Endothelial cell of umbilical vein (primary cell): ENCODE measurements around the gene CEP350. TPM values are rescaled to one million over a fixed set of nuclear protein-coding genes. Genes with fewer than 3 reads are reported as not detected.

Experiments used
- BruUV-seq: library from RNA; stranded (reverse); fragments of 400-500 nt; replicated peaks from 2 replicates; lab custom pipeline; 2021; lab: Mats Ljungman, UMichigan
- CTCF ChIA-PET: fragments of 300-600, 350-600 bp; sonication (Branson Sonifier 250); formaldehyde crosslinking; loops from one replicate; lab custom pipeline; 2021; ENCODE audit warnings: antibody characterized with exemption, inconsistent platforms; lab: Charles Lee
- POLR2A ChIA-PET: fragments of 300-600, 350-600 bp; sonication (Branson Sonifier 250); formaldehyde crosslinking; loops from one replicate; lab custom pipeline; 2021; ENCODE audit warnings: antibody characterized with exemption, inconsistent platforms; lab: Charles Lee
- DNase-seq: peaks from one replicate; pipeline ENCODE4 v3.0.0-alpha.2; 2011; ENCODE audit warnings: low read depth, low spot score
- FAIRE-seq: peaks from 2 replicates; lab custom pipeline; 2011; peaks lifted over from hg19 to GRCh38; lab: Jason Lieb, UNC
- H2AFZ ChIP-seq: 2 replicates; pipeline ENCODE4 v1.6.0; 2012; ENCODE audit warnings: low read depth, low read length, control low read depth, inconsistent platforms
- H3K27ac ChIP-seq: 2 replicates; pipeline ENCODE4 v1.5.1; 2011; ENCODE audit warnings: low read depth, mild to moderate bottlenecking, control low read depth, low read length, moderate library complexity; ENCODE audit not compliant: insufficient read depth
- H3K27me3 ChIP-seq, 2 experiments: 2 replicates each; pipeline versions ENCODE4 v1.6.0 to v1.6.1; 2011; ENCODE audit warnings: low read length in 2 of 2, mixed read lengths in 1 of 2; ENCODE audit not compliant: control insufficient read depth in 2 of 2, insufficient read depth in 2 of 2
- H3K36me3 ChIP-seq, 2 experiments: 2 replicates in 1 of 2; 3 replicates in 1 of 2; pipeline ENCODE4 v1.5.1; 2011; ENCODE audit warnings: low read length in 2 of 2, mild to moderate bottlenecking in 1 of 2, moderate library complexity in 1 of 2; ENCODE audit not compliant: control insufficient read depth in 2 of 2, insufficient read depth in 2 of 2; ENCODE audit errors: extremely low read depth in 1 of 2
- H3K4me1 ChIP-seq: 3 replicates; pipeline ENCODE4 v1.5.1; 2011; ENCODE audit warnings: mild to moderate bottlenecking, low read length; ENCODE audit not compliant: control insufficient read depth, insufficient read depth; ENCODE audit errors: extremely low read depth
- H3K4me2 ChIP-seq: 2 replicates; pipeline ENCODE4 v1.6.1; 2011; ENCODE audit warnings: low read length, control low read depth, mixed read lengths; ENCODE audit not compliant: insufficient read depth
- H3K4me3 ChIP-seq, 3 experiments: fragments of 200-600 bp in 1 of 3; sonication (generic), shearing (Covaris generic) in 1 of 3; replicated peaks in 1 of 3; 2 replicates each; pipeline ENCODE4 v1.5.1; 2011 to 2016; ENCODE audit warnings: control low read depth in 3 of 3, low read length in 3 of 3, mild to moderate bottlenecking in 2 of 3, inconsistent platforms in 1 of 3, low read depth in 1 of 3, moderate library complexity in 1 of 3; ENCODE audit not compliant: insufficient read depth in 1 of 3
- H3K79me2 ChIP-seq: 2 replicates; pipeline ENCODE4 v1.6.0; 2012; ENCODE audit warnings: low read length, inconsistent platforms; ENCODE audit not compliant: control insufficient read depth, insufficient read depth
- H3K9ac ChIP-seq: replicated peaks from 2 replicates; pipeline ENCODE3; 2011; ENCODE audit warnings: low read length, control low read depth; ENCODE audit not compliant: insufficient read depth; ENCODE audit errors: extremely low read depth
- H3K9me1 ChIP-seq: replicated peaks from 3 replicates; pipeline ENCODE4 v1.6.0; 2011; ENCODE audit warnings: mild to moderate bottlenecking, low read length; ENCODE audit not compliant: control insufficient read depth, insufficient read depth; ENCODE audit errors: extremely low read depth
- H3K9me3 ChIP-seq: replicated peaks from 2 replicates; pipeline ENCODE4 v1.5.1; 2012; ENCODE audit warnings: low read length, inconsistent platforms; ENCODE audit not compliant: control insufficient read depth, insufficient read depth
- H4K20me1 ChIP-seq: replicated peaks from 2 replicates; pipeline ENCODE3; 2011; ENCODE audit warnings: mild to moderate bottlenecking, low read length; ENCODE audit not compliant: control insufficient read depth, insufficient read depth; ENCODE audit errors: extremely low read depth
- CTCF ChIP-seq, 2 donors: IDR thresholded peaks; 1 replicate in 1 of 2; 2 replicates in 1 of 2; pipeline ENCODE4 v1.5.1; 2011; ENCODE audit warnings: low read length in 2 of 2, mild to moderate bottlenecking in 2 of 2, moderate library complexity in 2 of 2, control low read depth in 1 of 2, inconsistent platforms in 1 of 2, low read depth in 1 of 2; ENCODE audit not compliant: insufficient read depth in 1 of 2; ENCODE audit errors: extremely low read depth in 1 of 2
- EZH2 ChIP-seq: IDR thresholded peaks from 2 replicates; pipeline ENCODE4 v1.6.1; 2012; ENCODE audit warnings: borderline replicate concordance, low read depth, mild to moderate bottlenecking, moderate library complexity, low read length, inconsistent platforms; ENCODE audit not compliant: severe bottlenecking
- FOS ChIP-seq: IDR thresholded peaks from 2 replicates; pipeline ENCODE4 v1.6.1; 2011; ENCODE audit warnings: mild to moderate bottlenecking, low read length, moderate library complexity, borderline replicate concordance; ENCODE audit not compliant: insufficient read depth
- GATA2 ChIP-seq: IDR thresholded peaks from 2 replicates; pipeline ENCODE4 v1.7.0; 2011; ENCODE audit warnings: low read depth, mild to moderate bottlenecking, moderate library complexity, mixed read lengths, low read length; ENCODE audit not compliant: insufficient read length, insufficient read depth
- JUN ChIP-seq: IDR thresholded peaks from 2 replicates; pipeline ENCODE4 v1.6.1; 2011; ENCODE audit warnings: borderline replicate concordance, low read depth; ENCODE audit not compliant: insufficient read length, insufficient read depth
- MYC ChIP-seq: IDR thresholded peaks from one replicate; pipeline ENCODE4 v1.6.1; 2011; ENCODE audit warnings: mild to moderate bottlenecking, low read depth, low read length
- POLR2A ChIP-seq: IDR thresholded peaks from 2 replicates; pipeline ENCODE4 v1.6.1; 2012; ENCODE audit warnings: low read depth, mild to moderate bottlenecking, control low read depth, low read length
- POLR2AphosphoS5 ChIP-seq: IDR thresholded peaks from 2 replicates; pipeline ENCODE4 v1.6.1; 2012; ENCODE audit warnings: low read depth, mild to moderate bottlenecking, control low read depth, low read length, moderate library complexity; ENCODE audit not compliant: insufficient read depth
- dilution Hi-C: fragments of 300-500 bp; cut with MboI; formaldehyde crosslinking; loops from one replicate; pipeline ENCODE4 v1.15.0; 2019; ENCODE audit warnings: low sequenced_read_pairs; ENCODE audit not compliant: extremely low pct_ligation_motif_present
- intact Hi-C: fragments of 100-400 bp; cut with micrococcal nuclease; formaldehyde crosslinking; loops from one replicate; pipeline ENCODE4 v1.10.0; 2022
- polyA plus RNA-seq, 4 experiments: library from polyadenylated mRNA; depleted of rRNA in 3 of 4; stranded (reverse) in 3 of 4; unstranded in 1 of 4; fragments of >200 nt; gene quantifications; 2 replicates each; pipeline versions ENCODE4 v1.2.1 to v1.2.3, GENCODE V29; 2011 to 2012; ENCODE audit warnings: missing spikeins in 1 of 4
- total RNA-seq: library from RNA; stranded (reverse); gene quantifications from 2 replicates; pipeline ENCODE4 v1.2.3, GENCODE V29; 2021
- TF ChIP-seq, protein P1 (sequence below): IDR thresholded peaks from 2 replicates; pipeline ENCODE4 v1.6.1; 2011; ENCODE audit not compliant: insufficient read depth, insufficient read length

Gene CEP350
- total and polyA plus RNA-seq, 2 donors (not counting 3 experiments of a cell fraction or from before 2014, with no cell fraction given) = 4.8 to 30.1 TPM

DNA sequence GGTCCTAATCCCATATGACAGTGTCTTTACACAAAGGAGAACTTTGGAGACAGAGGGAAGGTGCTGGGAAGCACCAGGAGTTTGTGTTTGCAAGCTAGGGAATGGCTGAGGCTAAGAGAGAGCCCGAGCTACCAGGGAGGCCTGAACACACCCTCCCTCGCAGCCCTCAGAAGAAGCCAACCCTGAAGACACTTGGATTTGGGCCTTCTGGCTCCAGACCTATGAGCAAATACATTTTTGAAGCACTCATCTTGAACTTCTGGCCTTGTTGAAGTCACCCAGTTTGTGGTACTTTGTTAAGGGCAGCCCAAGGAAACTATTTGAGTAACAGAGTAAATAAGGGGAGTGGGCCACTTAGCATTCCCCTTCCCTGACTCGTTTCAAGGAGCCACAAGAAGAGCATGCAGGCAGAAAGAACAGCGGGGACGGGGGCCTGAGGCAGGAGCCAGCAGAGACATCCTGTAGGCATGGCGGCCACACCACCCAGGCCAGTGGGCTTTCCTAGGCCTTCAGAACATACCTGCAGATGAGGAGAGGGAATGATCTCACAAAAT is 186.8 kb downstream of the CEP350 start:
- no peaks in the 10 kb centered on the region for H3K79me2 ChIP-seq
- peaks cover 9% of the 10 kb centered on the region for H3K4me1 ChIP-seq
- dilution Hi-C loops (no loop called here), intact Hi-C loops (no loop called here)
- no TSS peak for BruUV-seq
- H2AFZ ChIP-seq = no peak overlapping the region
- TF ChIP-seq MYC = no peak
- no peak for TF ChIP-seq GATA2
- no peak for TF ChIP-seq FOS
- no peak for TF ChIP-seq POLR2AphosphoS5
- no peak for TF ChIP-seq CTCF (IDR thresholded peaks at IDR 0.05; ENCODE audit: extremely low read depth in 1 of 2, insufficient read depth in 1 of 2, low read depth in 1 of 2, low read length in 2 of 2)
- TF ChIP-seq, protein P1, sequence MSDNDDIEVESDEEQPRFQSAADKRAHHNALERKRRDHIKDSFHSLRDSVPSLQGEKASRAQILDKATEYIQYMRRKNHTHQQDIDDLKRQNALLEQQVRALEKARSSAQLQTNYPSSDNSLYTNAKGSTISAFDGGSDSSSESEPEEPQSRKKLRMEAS = no peak
- TF ChIP-seq EZH2 = no peak
- TF ChIP-seq POLR2A = no peak
- no peak for TF ChIP-seq JUN
- no peak overlapping the region for H3K9ac ChIP-seq
- no peak overlapping the region for H3K4me2 ChIP-seq
- H3K9me3 ChIP-seq = no peaks in the 10 kb centered on the region
- FAIRE-seq (no peak), DNase-seq (no peak)
- no peaks in the 10 kb centered on the region for H3K9me1 ChIP-seq
- ChIA-PET POLR2A (no interaction called here), CTCF (no interaction called here)
- no peaks in the 10 kb centered on the region for H3K36me3 ChIP-seq
- H3K27ac ChIP-seq = no peak overlapping the region
- no peaks in the 10 kb centered on the region for H4K20me1 ChIP-seq
- H3K27me3 ChIP-seq = no peaks in the 10 kb centered on the region
- no peak overlapping the region for H3K4me3 ChIP-seq
